ENCODE measurements around the gene SLIT3. TPM values are rescaled to one million over a fixed set of nuclear protein-coding genes. Genes with fewer than 3 reads are reported as not detected.

Gene SLIT3
- total and polyA plus RNA-seq, 4 donors = 18.1 to 22.5 (median 19.5) TPM

DNA sequence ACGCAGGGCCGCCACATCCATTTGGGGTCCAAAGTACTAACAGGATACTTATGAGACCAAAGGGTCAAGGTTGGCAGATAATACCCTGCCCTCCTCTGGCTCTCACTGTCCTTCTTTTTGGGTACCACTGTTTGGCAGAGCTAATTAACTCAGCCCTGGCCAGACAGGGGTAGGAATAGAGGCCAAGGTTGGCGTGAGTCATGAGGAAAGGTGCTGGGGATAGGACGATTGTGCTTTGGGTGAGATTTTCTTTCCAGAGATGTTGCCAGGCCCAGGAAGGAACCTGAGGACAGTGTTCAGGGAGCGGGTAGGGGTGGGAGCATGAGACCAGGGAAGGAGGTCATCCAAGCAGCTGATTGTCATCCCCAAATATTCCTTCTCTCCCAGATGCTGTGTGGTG is 529.9 kb downstream of the SLIT3 start:
- no peak overlapping the region for H3K4me3 ChIP-seq (ENCODE audit: low read depth, low read length)
- 90% methylated on average over 4 of the region's 5 CpGs for WGBS (ENCODE audit: insufficient coverage)
- no peak overlapping the region for H3K27ac ChIP-seq (ENCODE audit: low read depth, low read length)
- H3K4me1 ChIP-seq (ENCODE audit: control insufficient read depth, insufficient read depth, low read length) = peaks cover 21% of the 10 kb centered on the region
- peaks cover 6% of the 10 kb centered on the region for H3K36me3 ChIP-seq (ENCODE audit: control insufficient read depth, insufficient read depth, low read length)
- no peaks in the 10 kb centered on the region for H3K9me3 ChIP-seq (ENCODE audit: control insufficient read depth, insufficient read depth, low read length)
- no peak for DNase-seq (ENCODE audit: low read depth in 4 of 6, low spot score in 6 of 6)
- no peaks in the 10 kb centered on the region for H3K27me3 ChIP-seq (ENCODE audit: control insufficient read depth, insufficient read depth, low read length)

- DNase-seq (ENCODE audit: low read depth in 4 of 6, low spot score in 6 of 6) = no peak
- H3K4me1 ChIP-seq (ENCODE audit: control insufficient read depth, insufficient read depth, low read length) = peaks cover 22% of the 10 kb centered on the region
- no peak overlapping the region for H3K4me3 ChIP-seq (ENCODE audit: low read depth, low read length)
- no peaks in the 10 kb centered on the region for H3K9me3 ChIP-seq (ENCODE audit: control insufficient read depth, insufficient read depth, low read length)
- peaks cover 6% of the 10 kb centered on the region for H3K36me3 ChIP-seq (ENCODE audit: control insufficient read depth, insufficient read depth, low read length)
- WGBS (ENCODE audit: insufficient coverage) = 77% methylated on average over 3 of the region's 8 CpGs
- no peaks in the 10 kb centered on the region for H3K27me3 ChIP-seq (ENCODE audit: control insufficient read depth, insufficient read depth, low read length)
- H3K27ac ChIP-seq (ENCODE audit: low read depth, low read length) = no peak overlapping the region
These were observed 530.9 kb downstream of the SLIT3 start for GRCh38 chr5:168770036-168770498.

GRCh38 chr5:168768172-168768571 is 532.8 kb downstream of the SLIT3 start:
- H3K9me3 ChIP-seq (ENCODE audit: control insufficient read depth, insufficient read depth, low read length) = no peaks in the 10 kb centered on the region
- 91% methylated on average over 12 of the region's 13 CpGs for WGBS (ENCODE audit: insufficient coverage)
- H3K4me3 ChIP-seq (ENCODE audit: low read depth, low read length) = no peak overlapping the region
- no peaks in the 10 kb centered on the region for H3K27me3 ChIP-seq (ENCODE audit: control insufficient read depth, insufficient read depth, low read length)
- H3K36me3 ChIP-seq (ENCODE audit: control insufficient read depth, insufficient read depth, low read length) = peaks cover 6% of the 10 kb centered on the region
- no peak for DNase-seq (ENCODE audit: low read depth in 4 of 6, low spot score in 6 of 6)
- peaks cover 26% of the 10 kb centered on the region for H3K4me1 ChIP-seq (ENCODE audit: control insufficient read depth, insufficient read depth, low read length)
- H3K27ac ChIP-seq (ENCODE audit: low read depth, low read length) = no peak overlapping the region

DNA sequence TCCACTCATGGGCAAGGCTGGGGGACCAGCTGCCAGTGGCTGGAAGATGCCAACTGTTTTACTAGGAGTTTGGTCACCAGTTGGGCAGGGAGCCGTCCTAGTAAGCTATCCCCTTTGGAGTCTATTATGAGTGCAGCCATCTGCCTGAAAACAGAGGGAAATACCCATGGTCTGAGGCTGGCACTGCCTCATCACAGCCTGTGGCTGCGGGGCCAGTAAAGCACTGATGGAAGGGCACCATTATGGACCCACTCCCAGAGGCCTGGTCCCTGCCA is 534.6 kb downstream of the SLIT3 start:
- H3K27ac ChIP-seq (ENCODE audit: low read depth, low read length) = peak overlapping the region; percentile 5
- no peaks in the 10 kb centered on the region for H3K27me3 ChIP-seq (ENCODE audit: control insufficient read depth, insufficient read depth, low read length)
- peak in 3 of 6 donors; percentile 36 to 74 (median 68) for DNase-seq (ENCODE audit: low read depth in 4 of 6, low spot score in 6 of 6)
- H3K36me3 ChIP-seq (ENCODE audit: control insufficient read depth, insufficient read depth, low read length) = peaks cover 3% of the 10 kb centered on the region
- H3K4me3 ChIP-seq (ENCODE audit: low read depth, low read length) = no peak overlapping the region
- peaks cover 16% of the 10 kb centered on the region for H3K4me1 ChIP-seq (ENCODE audit: control insufficient read depth, insufficient read depth, low read length)
- 35% methylated on average over 2 of the region's 2 CpGs for WGBS (ENCODE audit: insufficient coverage)
- H3K9me3 ChIP-seq (ENCODE audit: control insufficient read depth, insufficient read depth, low read length) = no peaks in the 10 kb centered on the region

- Histone ChIP-seq H3K27me3 (ENCODE audit: control insufficient read depth, insufficient read depth, low read length) (no peaks in the 10 kb centered on the region), H3K36me3 (ENCODE audit: control insufficient read depth, insufficient read depth, low read length) (peaks cover 3% of the 10 kb centered on the region), H3K4me3 (ENCODE audit: low read depth, low read length) (no peak overlapping the region), H3K9me3 (ENCODE audit: control insufficient read depth, insufficient read depth, low read length) (no peaks in the 10 kb centered on the region), H3K27ac (ENCODE audit: low read depth, low read length) (no peak overlapping the region), H3K4me1 (ENCODE audit: control insufficient read depth, insufficient read depth, low read length) (peaks cover 16% of the 10 kb centered on the region)
- DNase-seq (ENCODE audit: low read depth in 4 of 6, low spot score in 6 of 6) = peak in 2 of 6 donors; percentile 58 to 72
- 38% methylated on average over 3 of the region's 9 CpGs for WGBS (ENCODE audit: insufficient coverage)
These were observed 535.2 kb downstream of the SLIT3 start for GRCh38 chr5:168765551-168766425.

GRCh38 chr5:168765086-168765550 is 535.8 kb downstream of the SLIT3 start:
- Histone ChIP-seq H3K4me3 (ENCODE audit: low read depth, low read length) (no peak overlapping the region), H3K36me3 (ENCODE audit: control insufficient read depth, insufficient read depth, low read length) (peaks cover 3% of the 10 kb centered on the region), H3K27ac (ENCODE audit: low read depth, low read length) (no peak overlapping the region), H3K4me1 (ENCODE audit: control insufficient read depth, insufficient read depth, low read length) (peaks cover 16% of the 10 kb centered on the region), H3K27me3 (ENCODE audit: control insufficient read depth, insufficient read depth, low read length) (no peaks in the 10 kb centered on the region), H3K9me3 (ENCODE audit: control insufficient read depth, insufficient read depth, low read length) (no peaks in the 10 kb centered on the region)
- DNase-seq (ENCODE audit: low read depth in 4 of 6, low spot score in 6 of 6) = peak in 2 of 6 donors; percentile 38 to 92
- WGBS (ENCODE audit: insufficient coverage) = 60% methylated on average over 8 of the region's 15 CpGs

DNA sequence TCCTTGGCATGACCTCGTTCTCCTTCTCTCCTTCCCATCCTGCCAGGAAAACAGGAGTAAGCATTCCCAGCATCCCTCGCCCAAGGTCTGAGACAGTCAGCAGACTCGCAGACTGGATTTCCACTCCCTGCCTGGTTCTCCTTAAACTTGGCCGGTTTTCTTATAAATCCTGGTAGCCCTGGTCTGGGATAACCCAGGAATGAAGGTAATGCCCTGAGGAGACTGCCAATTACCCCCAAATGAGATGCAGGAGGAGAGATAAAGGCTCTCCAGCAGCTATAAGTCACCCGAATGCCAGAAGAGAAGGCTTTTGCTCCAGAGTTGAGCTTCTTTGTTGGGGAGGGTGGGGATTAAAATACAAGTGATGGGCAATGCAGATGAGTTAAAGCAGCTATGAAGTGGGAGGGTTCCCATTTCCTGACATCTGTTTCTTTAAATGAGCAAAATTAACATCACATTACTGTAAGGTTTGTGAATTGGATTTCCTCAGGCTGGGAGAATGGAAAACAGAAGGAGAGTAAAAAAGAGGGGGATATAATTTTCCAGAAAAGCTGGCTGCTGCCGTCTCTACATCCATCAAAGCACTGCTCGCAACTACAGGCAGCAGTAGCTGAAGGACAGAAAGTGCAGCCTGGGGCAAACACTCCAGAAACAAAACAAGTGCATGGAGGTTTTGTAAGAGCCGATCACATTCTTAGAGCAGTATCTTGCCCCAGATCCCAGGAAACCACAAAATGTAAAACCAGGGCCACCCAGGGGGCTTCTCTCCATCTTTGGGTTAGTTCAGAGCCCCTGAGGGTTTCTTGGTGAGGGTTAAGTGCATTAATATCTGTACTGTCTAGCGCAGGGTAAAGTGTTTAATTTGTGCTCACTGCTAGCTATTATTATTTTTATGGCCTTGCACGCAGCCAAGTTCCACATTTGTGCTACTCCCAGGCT is 544.2 kb downstream of the SLIT3 start:
- H3K9me3 ChIP-seq (ENCODE audit: control insufficient read depth, insufficient read depth, low read length) = no peaks in the 10 kb centered on the region
- H3K36me3 ChIP-seq (ENCODE audit: control insufficient read depth, insufficient read depth, low read length) = no peaks in the 10 kb centered on the region
- peak in 1 of 6 donors; percentile 68 for DNase-seq (ENCODE audit: low read depth in 4 of 6, low spot score in 6 of 6)
- peaks cover 9% of the 10 kb centered on the region for H3K4me1 ChIP-seq (ENCODE audit: control insufficient read depth, insufficient read depth, low read length)
- H3K4me3 ChIP-seq (ENCODE audit: low read depth, low read length) = no peak overlapping the region
- 65% methylated on average over 5 of the region's 10 CpGs for WGBS (ENCODE audit: insufficient coverage)
- peaks cover 12% of the 10 kb centered on the region for H3K27me3 ChIP-seq (ENCODE audit: control insufficient read depth, insufficient read depth, low read length)
- no peak overlapping the region for H3K27ac ChIP-seq (ENCODE audit: low read depth, low read length)

DNA sequence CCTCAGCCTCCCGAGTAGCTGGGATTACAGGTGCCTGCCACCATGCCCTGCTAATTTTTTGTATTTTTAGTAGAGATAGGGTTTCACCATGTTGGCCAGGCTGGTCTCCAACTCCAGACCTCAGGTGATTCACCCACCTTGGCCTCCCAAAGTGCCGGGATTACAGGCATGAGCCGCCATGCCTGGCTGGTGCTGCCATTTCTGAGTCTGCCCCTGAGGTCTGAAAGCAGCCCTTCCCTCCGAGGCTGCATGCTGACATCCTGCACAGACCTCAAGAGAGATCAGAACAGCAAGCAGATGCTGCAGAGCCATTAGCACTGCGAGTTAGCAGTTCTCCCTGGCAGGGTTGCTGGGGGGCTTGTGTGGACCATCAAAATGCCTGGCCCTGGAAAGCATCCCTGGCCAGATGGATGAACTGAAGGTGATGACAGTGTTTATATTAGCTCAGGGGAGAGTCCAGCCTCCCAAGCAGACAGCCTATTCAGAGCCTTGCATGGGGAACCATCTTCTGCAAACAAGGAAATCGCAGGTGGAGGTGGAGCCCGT is 545.3 kb downstream of the SLIT3 start:
- H3K27ac ChIP-seq (ENCODE audit: low read depth, low read length) = no peak overlapping the region
- H3K36me3 ChIP-seq (ENCODE audit: control insufficient read depth, insufficient read depth, low read length) = peaks cover 3% of the 10 kb centered on the region
- no peak for DNase-seq (ENCODE audit: low read depth in 4 of 6, low spot score in 6 of 6)
- no peak overlapping the region for H3K4me3 ChIP-seq (ENCODE audit: low read depth, low read length)
- H3K9me3 ChIP-seq (ENCODE audit: control insufficient read depth, insufficient read depth, low read length) = no peaks in the 10 kb centered on the region
- peaks cover 9% of the 10 kb centered on the region for H3K4me1 ChIP-seq (ENCODE audit: control insufficient read depth, insufficient read depth, low read length)
- WGBS (ENCODE audit: insufficient coverage) = 83% methylated on average over 7 of the region's 7 CpGs
- H3K27me3 ChIP-seq (ENCODE audit: control insufficient read depth, insufficient read depth, low read length) = peaks cover 12% of the 10 kb centered on the region

DNA sequence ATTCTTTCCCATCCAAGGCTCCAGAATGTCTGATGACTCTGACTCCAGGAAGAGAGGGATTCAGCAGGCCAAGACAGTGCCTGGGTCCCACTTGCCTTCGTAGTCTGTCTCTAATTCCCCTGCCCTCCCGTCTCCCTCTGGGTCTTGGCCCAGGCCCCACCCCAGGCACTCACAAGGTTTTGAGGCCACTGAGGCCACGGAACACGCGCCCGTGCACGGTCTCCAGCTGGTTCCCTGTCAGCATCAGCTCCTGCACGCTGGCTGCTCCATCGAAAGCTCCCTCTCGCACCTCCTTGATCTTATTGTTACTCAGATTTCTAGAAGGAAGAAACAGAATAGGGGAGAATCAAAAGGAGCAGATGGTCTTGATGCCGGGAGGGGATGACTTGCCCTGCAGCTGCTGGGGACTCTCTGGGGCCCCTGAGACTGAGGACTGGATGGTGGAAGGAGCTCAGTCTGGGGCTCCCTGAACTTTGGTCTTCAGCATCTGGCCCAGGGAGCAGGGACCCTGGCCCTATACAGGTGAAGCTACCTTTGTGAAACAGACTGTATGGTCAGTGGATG is 547.2 kb downstream of the SLIT3 start:
- 59% methylated on average over 3 of the region's 11 CpGs for WGBS (ENCODE audit: insufficient coverage)
- no peak overlapping the region for H3K4me3 ChIP-seq (ENCODE audit: low read depth, low read length)
- no peak for DNase-seq (ENCODE audit: low read depth in 4 of 6, low spot score in 6 of 6)
- H3K4me1 ChIP-seq (ENCODE audit: control insufficient read depth, insufficient read depth, low read length) = peaks cover 9% of the 10 kb centered on the region
- H3K27ac ChIP-seq (ENCODE audit: low read depth, low read length) = no peak overlapping the region
- H3K36me3 ChIP-seq (ENCODE audit: control insufficient read depth, insufficient read depth, low read length) = peaks cover 3% of the 10 kb centered on the region
- H3K9me3 ChIP-seq (ENCODE audit: control insufficient read depth, insufficient read depth, low read length) = no peaks in the 10 kb centered on the region
- peaks cover 12% of the 10 kb centered on the region for H3K27me3 ChIP-seq (ENCODE audit: control insufficient read depth, insufficient read depth, low read length)
